Measurements from ENCODE around the gene FSIP1. TPM values are rescaled to one million over a fixed set of nuclear protein-coding genes. Genes with fewer than 3 reads are reported as not detected.
A peak's percentile ranks its signal among the peaks of the same experiment; 100 is the strongest.

FSIP1 gene
- total RNA-seq, 1 donor from 2014 or later = 0.46 TPM

DNA sequence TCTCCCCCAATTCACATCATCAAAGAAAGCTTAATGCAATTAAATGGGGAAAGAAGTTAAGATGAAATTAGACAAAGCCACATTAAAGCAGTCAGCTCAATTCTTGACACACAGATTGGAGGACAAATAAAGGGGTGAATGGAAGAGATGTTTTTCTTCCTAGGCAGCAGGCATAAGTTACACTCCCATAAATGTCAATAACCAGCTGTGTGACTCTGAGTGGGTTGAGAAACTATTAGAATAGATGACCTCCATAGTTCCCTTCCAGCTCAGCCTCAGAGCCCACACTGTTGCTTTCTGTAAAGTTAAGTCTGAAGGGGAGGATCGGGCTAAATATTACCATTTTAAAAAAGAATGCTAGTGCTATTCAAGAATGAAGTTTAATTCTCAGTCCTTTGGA is 130.8 kb downstream of the FSIP1 start:
- DNase-seq (ENCODE audit: low read depth, low spot score) = no peak

DNA sequence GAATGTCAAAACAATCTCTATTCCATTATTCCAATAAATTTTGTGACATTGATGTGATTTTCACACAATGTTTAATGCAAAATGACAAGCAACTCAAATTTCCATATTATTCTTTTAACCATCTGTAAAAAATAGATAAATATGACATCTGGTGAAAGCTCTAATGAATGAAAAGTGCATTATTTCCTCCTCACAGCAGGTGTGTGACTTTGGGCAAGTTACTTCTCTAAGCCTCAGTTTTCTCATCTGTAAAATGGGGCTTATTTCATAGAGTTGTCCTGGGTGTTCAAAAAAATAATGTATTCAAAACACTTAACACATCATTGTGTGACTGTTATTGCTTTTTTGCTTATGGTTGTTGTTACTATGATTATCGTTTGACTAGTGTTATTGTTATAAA is 131.3 kb downstream of the FSIP1 start:
- DNase-seq (ENCODE audit: low read depth, low spot score) = no peak

DNA sequence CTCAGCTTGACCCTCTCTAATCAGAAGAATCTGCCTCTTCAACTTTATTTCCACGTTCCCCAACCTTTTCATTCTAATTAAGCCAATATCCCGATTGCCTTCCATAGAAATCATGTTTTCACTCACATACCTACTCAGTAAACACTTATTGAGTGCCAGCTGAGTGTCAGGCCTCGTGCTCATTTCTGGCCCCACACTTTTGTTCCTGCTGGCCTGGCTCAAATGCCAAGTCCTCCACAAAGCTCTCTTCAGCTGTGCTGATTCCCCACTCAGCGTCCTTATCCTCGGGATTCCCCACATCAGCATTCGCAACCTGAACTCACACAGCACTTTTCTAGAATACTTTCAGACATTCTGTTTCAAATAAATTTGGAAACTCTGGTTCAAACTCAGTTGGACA is 132.9 kb downstream of the FSIP1 start:
- DNase-seq (ENCODE audit: low read depth, low spot score) = no peak

DNA sequence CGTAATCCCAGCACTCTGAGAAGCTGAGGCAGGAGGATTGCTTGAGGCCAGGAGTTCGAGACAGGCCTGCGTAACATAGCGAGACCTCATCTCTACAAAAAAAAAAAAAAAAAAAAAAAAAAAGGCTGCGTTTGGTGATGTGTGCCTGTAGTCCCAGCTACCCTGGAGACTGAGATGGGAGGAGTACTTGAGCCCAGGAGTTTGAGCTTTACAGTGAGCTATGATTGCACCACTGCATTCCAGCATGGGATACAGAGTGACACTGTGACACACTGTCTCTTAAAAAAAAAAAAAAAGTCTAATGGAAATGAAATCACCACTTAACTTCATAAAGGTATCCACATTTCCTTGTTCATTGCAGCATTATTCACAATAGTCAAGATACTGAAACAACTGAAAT is 136.2 kb downstream of the FSIP1 start:
- DNase-seq (ENCODE audit: low read depth, low spot score) = no peak

DNA sequence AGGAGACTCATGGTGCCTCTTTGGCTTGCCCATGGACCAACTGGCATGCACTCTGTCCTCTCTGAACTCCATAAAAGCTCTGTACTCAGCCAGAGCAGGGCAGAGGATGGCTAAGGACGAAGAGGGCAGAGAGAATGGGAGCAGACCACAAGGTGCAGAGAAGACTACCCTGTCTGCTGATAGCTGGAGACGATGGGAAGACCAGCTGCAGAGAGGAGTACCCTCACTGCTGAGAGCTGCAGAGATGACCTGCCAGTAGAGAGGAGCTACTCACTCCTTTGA is 136.7 kb downstream of the FSIP1 start:
- no peak for DNase-seq (ENCODE audit: low read depth, low spot score)

DNA sequence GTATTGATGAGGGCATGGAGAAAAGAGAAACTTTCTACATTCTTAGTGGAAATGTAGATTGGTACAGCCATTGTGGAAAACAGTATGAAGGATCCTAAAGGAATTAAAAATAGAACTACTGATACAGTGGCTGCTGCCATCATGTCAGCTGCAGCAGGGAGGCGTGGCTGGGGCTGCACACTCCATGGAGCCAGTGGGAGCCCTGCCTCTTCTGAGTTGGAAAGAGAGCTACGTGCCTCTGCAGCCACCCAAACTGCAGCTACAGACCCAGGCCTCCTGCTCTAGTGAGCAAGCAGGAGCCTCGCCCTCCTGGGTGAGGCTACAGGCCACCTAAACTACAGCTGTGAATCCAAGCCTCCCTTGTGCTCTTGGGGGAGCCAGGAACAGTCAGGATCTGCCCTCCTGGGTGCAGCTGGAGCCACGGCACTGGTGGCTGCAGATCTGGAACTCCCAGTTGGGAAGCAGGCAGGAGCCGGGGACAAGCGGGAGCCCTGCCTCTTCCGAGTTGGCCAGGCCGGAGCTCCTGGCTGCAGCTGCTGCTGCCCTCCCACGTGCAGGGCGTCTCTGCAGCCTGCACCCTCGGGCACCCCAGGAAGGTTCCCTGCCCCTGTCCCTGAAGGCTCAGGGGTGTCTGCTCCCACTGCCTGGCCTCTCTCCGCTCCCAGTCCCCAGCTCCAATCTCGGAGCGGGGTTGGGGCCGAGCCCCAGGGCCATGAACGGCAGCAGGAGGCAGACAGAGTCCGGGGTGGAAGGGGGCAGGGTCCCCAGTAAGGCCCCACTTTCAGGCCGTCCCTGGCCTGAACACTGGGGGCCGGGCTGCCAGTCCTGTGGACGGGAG is 137.3 kb downstream of the FSIP1 start:
- no peak for DNase-seq (ENCODE audit: low read depth, low spot score)

DNA sequence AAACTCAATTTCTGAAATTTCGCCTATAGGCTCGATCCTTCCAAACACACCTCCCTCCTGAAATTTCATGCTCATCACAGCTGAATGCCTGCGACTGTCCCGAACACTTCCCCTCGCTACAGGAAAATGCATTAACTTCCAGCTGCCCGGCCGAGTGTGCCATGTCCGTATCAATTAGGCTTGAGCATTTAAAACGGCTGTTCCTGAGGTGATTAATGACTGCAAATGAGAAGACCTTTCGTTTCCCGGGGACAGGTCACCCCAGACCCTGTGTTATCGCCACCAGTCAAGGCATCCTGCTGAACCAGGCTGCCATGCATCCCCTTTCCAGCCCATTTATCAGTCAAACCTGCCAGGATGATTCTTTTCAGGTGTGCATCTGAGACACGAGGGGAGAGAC is 138.5 kb downstream of the FSIP1 start:
- no peak for DNase-seq (ENCODE audit: low read depth, low spot score)

DNA sequence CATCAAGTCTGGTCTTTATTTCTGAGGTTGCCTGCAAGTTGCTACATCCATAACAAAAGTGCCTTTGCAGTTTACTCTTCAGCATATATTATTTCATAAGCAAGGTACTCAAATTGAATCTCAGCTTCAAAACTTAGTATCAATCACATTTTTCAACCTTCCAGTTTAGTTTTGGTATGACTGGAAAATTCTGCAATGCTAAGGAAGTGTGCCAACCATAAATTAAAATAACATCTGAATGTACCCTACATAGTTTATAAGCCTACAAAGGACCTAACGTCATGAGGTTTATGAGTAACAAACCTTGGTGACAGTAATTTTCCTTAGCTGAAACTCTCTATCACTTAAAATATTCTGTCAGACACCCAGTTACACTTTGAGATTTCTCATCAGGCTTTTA is 138.9 kb downstream of the FSIP1 start:
- DNase-seq (ENCODE audit: low read depth, low spot score) = no peak

DNA sequence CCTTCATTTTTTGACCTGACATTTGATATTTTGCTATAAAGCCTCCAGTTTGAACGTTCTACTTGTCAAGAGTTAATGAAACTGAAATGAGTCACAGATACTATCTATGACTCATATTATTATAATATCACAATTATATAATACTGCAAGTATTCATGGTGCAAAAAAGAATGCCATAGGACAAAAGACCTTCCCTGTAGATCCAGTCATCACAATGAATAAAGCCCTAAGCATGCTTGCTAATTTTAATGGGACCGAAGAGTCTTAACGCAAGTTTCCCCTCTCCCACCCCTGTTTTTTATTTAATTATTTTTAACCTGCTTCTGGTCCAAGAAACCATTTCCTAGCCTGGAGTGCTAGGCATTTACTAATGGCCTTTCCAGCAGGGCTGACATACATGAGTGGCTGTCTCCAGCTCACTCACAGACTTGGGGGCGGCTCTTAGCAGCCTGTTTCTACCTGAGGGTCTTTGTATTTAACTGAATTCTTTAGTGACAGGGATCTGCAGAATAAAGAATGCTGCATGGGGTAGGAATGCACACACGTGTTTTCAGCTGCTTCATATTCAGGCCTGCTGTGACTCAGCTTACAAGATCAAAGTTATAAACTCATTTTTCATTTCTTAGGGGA is 140.5 kb downstream of the FSIP1 start:
- DNase-seq (ENCODE audit: low read depth, low spot score) = no peak

DNA sequence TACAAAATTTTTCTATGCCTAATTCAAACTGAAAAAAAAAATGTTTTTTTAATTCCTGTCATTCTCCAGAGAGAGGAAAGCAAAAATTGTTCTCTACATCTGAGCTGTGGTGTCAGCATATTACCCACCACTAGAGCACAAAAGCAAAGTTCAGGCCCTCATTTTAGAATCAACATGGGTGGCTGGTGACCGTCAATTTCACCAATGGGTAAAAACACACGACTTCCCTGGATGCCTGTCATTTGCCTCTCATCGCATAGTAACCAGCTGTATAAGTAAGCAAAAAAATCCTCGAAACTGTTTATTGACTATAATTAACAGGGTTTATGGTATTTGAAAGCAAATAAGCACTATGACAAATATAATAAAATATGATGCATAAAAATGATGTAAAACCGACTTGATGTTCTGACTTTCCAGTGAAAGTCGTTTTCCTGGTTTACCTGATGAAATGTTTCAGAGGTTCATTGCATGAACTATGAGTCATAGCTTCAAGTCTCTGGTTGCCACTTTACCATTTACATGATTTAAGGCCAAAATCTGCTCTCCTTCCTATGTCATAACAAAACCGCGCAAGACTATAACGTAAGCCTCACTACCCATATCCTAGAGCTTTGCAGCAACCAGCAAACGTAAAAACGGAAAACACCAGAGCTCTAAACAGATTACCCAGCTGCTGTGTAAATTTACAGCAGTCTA is 141.3 kb downstream of the FSIP1 start:
- DNase-seq (ENCODE audit: low read depth, low spot score) = no peak

DNA sequence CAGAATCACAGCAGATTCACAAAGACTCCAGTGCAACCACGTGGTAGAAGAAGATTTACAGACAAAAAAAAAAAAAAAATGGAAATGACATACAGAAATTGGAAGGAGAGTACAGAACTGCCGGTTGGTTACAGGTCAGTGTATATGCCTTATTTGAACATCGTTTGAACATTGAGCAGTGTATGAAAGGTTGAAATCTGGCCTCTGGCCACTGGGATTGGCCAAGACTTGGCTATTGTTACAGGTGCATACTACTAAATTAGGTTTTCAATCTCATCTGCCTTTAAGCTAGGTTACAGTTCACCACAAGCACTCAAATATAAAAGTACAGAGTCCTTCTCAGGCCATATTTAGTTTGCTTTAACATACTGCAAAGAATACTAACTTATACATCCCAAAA is 142.0 kb downstream of the FSIP1 start:
- DNase-seq (ENCODE audit: low read depth, low spot score) = no peak

DNA sequence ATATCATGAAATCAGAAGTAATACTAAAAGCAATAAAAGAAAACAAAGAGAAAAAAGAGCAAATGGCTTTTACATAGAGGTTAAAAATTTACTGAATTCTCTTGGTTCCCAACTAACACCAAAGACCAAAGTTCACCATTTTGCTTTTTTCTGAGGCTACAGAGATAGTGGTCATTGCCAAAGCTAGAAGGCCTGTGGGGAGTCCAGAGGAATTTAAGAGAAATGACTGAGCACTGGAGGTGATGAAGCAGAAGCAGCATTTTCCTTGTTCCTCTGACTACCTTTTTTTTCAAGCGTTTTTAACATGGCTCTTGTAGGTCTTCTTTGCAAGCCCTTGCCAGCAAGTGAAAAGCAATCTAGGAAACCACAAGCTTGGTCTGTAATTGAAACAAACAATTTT is 143.6 kb downstream of the FSIP1 start:
- DNase-seq (ENCODE audit: low read depth, low spot score) = no peak

DNA sequence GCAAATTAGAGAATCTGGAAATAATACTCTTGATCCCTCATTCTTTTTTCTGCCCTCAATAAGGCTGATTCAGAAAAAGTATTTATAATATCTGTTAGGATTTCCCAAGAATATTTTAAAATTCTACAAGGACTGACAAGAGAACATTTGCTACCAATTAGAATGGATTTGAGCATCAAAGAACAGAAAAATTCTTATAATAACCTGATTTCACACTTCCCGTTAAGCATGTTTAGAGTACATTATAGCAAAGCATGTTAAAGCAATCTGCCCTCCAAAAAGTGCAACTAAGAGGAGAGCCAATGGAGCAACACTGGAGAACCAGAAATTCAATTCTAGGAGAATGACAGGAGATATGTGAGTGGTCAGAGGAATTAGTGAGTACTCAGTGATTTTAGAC is 144.6 kb downstream of the FSIP1 start:
- no peak for DNase-seq (ENCODE audit: low read depth, low spot score)

DNA sequence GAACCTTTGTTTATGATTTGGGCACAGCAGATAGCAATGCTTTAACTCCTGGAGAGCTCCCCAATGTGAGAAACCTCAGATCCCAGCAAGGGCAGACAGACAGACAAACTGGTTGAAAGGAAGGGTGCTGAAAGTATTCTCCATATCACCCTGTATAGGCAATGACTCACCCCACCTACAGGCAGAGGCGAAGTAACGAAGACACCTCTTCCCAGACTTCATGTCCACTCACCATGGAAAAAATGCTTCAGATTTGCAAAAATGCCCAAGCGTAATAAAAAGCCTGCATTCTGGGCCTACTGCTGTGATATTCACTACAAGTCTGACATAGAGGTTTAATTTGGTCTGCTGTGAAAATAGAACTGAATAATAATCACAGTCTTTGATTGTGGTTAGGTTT is 151.3 kb downstream of the FSIP1 start:
- no peak for DNase-seq (ENCODE audit: low read depth, low spot score)

DNA sequence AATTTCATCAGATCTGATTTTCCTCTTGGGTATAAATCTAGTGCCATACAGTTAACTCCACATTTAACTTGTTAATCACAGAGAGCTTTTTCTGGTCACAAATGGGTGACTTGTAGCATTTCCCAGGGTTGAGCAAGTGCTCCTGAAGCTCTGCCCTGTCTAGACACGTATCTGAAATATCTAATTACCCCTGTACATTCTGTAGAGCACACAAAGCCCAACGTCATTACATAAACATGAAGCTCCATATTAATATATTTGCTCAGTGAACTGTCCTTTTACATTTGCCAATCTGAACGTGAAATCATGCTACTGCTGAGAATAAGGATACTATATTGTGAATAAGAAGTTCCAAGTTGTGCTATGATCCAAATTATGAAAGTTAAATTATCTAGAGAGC is 152.7 kb downstream of the FSIP1 start:
- no peak for DNase-seq (ENCODE audit: low read depth, low spot score)

DNA sequence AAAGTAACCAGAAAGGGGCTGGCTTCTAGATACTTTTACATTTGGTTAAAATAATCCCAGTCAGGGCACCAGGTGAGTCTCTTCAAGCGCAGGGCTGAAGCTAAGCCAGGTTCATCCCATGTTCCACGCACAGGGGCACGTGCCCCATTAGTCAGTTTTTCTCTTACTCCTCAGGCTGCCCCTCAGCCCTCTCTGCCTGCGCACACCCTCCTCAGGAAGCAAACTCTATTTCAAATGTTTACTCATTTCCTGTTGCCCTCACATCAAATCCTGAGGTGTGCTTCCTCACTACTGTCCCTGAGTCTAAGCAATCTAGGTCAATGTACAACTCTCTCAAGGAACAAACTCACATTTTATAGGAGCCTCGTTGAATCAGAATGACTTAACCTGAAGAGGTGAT is 153.3 kb downstream of the FSIP1 start:
- DNase-seq (ENCODE audit: low read depth, low spot score) = peak; percentile 66

DNA sequence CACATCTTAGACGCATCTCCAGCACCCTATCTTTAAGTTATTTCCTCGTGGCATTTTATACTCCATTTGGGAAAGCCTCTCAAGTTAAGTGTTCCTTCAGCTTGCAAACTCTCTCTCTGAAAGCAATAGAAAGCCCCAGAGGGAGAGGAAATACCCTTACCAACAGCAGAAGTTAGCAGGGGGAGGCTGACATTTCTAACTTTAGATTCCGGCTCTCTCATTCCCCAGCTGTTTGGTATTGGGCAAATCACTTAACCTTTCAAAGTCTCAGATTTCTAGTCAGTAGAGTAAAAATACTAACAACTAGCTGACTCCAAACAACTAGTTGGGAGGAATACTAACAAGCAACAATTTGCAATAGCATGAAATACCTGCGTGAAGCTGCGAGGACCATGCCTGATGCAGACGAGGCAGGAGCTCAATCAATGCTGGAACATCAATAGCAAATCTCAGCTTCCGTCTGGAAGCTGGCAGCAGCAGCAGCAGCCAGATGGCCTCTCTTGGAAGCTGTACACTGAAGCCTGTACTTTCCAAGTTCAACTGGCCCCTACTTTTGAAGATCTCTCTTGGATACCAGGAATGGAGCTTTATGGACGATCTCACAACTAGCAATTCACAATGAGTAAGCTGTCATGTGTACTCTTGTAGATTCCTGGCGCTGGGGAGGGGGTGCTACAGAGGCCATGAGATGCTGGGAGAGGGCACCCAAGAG is 153.9 kb downstream of the FSIP1 start:
- DNase-seq (ENCODE audit: low read depth, low spot score) = no peak

DNA sequence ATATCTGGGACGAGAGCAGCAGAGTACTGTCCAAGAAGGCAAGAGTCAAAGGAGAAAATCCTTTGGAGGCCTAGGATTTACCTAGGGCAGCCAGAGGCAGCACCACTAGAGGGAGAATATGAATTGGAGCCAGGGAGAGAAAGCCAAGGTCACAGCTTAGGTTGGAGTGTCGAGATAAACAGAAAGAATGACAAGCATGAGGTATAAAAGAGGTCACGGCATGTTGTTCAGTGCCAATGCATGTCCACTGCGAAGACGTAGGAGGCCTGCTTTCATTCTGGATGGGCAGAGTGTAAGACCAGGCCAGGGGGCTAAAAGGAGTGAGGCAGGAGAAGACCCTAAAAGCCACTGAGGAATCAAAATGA is 154.5 kb downstream of the FSIP1 start:
- no peak for DNase-seq (ENCODE audit: low read depth, low spot score)

DNA sequence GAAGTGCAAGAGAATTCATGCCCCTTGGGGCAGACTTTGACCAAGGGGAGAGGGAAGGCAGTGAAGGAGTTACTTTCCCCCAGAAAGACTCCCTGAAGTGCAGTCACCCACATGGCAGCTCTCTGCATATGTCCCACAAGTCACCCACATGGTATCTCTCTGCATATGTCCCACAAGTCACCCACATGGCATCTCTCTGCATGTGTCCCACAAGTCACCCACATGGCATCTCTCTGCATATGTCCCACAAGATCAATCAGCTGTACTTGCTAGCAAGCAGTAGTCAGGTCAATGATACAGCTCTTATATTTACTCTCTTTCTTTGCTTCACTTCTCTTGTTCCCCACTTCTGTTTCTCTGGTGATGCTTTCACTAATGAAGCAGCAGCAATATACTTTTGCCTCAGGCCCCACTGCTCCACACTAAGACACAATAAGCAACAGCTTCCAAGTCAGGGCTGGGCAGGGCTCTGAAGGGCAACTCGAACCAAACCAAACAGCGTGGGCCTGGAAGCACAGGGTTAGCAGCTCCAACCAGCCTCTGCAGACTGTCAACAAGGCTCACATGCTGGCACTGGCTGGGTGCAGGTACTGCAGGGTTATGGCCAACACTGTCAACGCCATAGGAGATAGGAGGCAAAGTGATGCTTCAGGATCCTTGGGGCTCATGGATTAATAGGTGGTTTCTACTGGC is 155.0 kb downstream of the FSIP1 start:
- no peak for DNase-seq (ENCODE audit: low read depth, low spot score)

DNA sequence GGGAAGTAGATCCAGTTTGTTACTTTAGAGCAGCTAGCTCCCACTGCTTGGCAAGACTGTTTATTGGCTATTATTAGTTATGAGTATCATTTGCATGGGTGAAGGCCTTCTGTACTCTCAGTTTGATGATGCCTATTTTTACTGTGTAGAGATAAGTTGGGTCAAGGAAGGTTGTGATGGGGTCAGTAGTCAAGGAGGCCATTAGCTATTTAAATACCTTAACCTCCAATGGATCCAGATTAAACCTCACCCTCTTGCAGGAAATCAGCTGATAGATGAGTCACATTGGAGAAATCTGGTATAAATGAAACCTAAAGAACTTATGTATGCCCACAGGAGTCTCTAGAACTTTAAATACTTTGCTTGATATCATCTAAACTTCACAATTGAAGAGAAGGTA is 156.8 kb downstream of the FSIP1 start:
- no peak for DNase-seq (ENCODE audit: low read depth, low spot score)

DNA sequence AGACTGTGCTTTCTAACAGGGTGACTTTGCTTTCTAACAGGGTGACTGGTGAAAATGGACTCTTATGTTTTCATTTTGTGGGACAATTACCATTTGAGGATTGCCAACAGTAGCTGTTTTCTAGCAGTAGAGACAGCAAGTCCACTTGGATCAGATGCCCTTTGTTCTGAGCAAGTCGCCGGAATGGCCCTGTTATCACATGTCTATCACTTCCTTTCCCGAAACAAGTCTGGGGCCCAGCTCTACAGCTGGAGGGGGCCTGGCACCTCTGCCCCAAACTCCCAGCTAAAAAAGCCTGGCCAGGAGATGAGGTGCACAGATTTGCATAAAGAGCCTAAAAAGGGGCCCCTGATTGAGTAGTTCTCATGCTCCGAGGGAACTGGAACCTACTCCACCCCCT is 157.2 kb downstream of the FSIP1 start:
- no peak for DNase-seq (ENCODE audit: low read depth, low spot score)

DNA sequence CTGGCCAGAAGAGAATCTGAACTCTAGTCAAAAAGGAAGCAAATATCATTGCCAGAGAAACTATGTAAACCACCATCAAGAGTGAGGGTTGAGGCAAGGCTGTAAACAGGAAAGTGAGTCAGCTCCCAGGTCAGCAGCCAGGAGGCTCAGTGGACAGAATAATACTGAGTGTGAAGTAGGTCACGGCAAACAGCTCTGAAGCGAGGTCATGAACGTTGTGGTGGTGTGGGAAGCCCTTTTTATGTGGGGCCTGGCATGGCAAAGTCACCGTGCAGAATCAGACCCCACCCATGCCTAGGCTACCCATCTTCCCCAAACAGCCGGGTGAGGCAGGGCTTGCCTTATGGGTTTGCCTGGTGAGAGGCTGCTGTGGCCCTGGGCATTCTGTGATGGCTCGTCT is 157.8 kb downstream of the FSIP1 start:
- DNase-seq (ENCODE audit: low read depth, low spot score) = peak; percentile 95

Measured in pulmonary artery endothelial cell (primary cell).